Stomach (tissue), 4 donors: ENCODE measurements around the gene CEP72.

Source experiments
- CTCF ChIP-seq, 7 experiments: fragments of 450-650 bp in 4 of 7; fragments of 200-600 bp in 3 of 7; sonication (generic) in 3 of 7; IDR thresholded peaks; one replicate each; pipeline ENCODE4 v1.5.1; 2016 to 2019; ENCODE audit warnings: antibody characterized with exemption in 7 of 7, control low read depth in 2 of 7, mild to moderate bottlenecking in 1 of 7
- POLR2A ChIP-seq, 4 donors: fragments of 450-650 bp; IDR thresholded peaks; one replicate each; pipeline ENCODE4 v1.6.1; 2016; ENCODE audit warnings: antibody characterized with exemption in 4 of 4, control low read depth in 2 of 4, mild to moderate bottlenecking in 1 of 4, moderate library complexity in 1 of 4
- POLR2AphosphoS5 ChIP-seq, 3 donors: sonication (generic); formaldehyde crosslinking; IDR thresholded peaks; one replicate each; pipeline ENCODE4 v1.6.1; 2016; ENCODE audit warnings: antibody characterized with exemption in 3 of 3

DNA sequence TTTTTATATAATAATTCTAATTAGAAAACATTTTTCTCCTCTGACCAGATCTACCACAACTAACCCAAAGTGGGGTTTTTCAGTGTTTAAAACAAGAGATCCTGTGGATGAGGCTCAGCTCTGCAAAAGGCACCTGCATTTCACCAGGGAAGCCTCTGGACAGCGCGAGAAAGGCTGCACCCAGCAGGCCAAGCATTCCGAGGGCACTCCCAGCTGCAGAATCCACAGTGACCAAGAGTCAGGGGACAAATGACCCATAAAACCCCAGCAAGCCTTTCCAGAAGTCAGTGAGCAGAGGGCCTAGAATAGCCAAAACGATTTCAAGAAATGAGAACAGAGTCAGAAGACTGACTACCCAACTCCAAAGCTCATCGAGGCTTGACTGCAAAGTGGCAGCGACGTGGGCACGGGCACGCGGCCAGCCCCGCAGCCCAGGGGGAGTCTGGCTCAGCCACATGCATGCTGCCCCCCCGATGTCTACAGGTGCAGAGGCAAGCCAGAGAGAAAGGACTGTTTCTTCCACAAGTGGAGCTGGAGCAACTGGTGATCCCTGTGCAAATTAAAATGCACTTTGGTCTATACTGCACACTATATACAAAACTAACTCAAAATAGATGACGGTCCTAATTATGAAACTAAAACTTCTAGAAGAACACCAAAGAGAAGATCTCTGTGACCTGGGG lies 54.8 kb downstream of the CEP72 start:
- TF ChIP-seq CTCF (IDR thresholded peaks at IDR 0.05): no peak
- no peak for TF ChIP-seq POLR2A (IDR thresholded peaks at IDR 0.05)
- no peak for TF ChIP-seq POLR2AphosphoS5 (IDR thresholded peaks at IDR 0.05)
